Activated CD4-positive, alpha-beta T cell treated with anti-CD3 and anti-CD28 coated beads, Interleukin-2, amount 50 U/mL, for 1 hour (primary cell): ENCODE results near the gene MACROD2.

ENCODE experiments used
- DNase-seq: peaks from one replicate; pipeline ENCODE4 v3.0.0-alpha.2; 2020

MACROD2 gene

GRCh38 chr20:14288341-14289330 is 293.3 kb downstream of the MACROD2 start:
- DNase-seq: no peak

GRCh38 chr20:14291502-14291901 is 296.2 kb downstream of the MACROD2 start:
- no peak for DNase-seq

GRCh38 chr20:14295238-14295637 is 299.9 kb downstream of the MACROD2 start:
- no peak for DNase-seq

- DNase-seq: no peak
Measured at GRCh38 chr20:14295770-14296309, 300.5 kb downstream of the MACROD2 start.

- DNase-seq: no peak
Measured at GRCh38 chr20:14299831-14300230, 304.5 kb downstream of the MACROD2 start.

GRCh38 chr20:14303106-14303505 is 307.8 kb downstream of the MACROD2 start:
- no peak for DNase-seq

- no peak for DNase-seq
Measured at GRCh38 chr20:14303651-14304050, 308.3 kb downstream of the MACROD2 start.

GRCh38 chr20:14304472-14304871 is 309.2 kb downstream of the MACROD2 start:
- no peak for DNase-seq

- no peak for DNase-seq
Measured at GRCh38 chr20:14307956-14308355, 312.6 kb downstream of the MACROD2 start.

GRCh38 chr20:14310977-14311627 is 315.8 kb downstream of the MACROD2 start:
- DNase-seq: no peak

GRCh38 chr20:14312001-14312400 is 316.7 kb downstream of the MACROD2 start:
- DNase-seq: no peak

GRCh38 chr20:14313341-14314020 is 318.2 kb downstream of the MACROD2 start:
- no peak for DNase-seq

GRCh38 chr20:14319704-14320103 is 324.4 kb downstream of the MACROD2 start:
- no peak for DNase-seq

GRCh38 chr20:14331646-14332045 is 336.3 kb downstream of the MACROD2 start:
- no peak for DNase-seq

- no peak for DNase-seq
Measured at GRCh38 chr20:14332866-14333265, 337.6 kb downstream of the MACROD2 start.

GRCh38 chr20:14333721-14334120 is 338.4 kb downstream of the MACROD2 start:
- DNase-seq: no peak

GRCh38 chr20:14334306-14334930 is 339.1 kb downstream of the MACROD2 start:
- DNase-seq: no peak

GRCh38 chr20:14335052-14335451 is 339.7 kb downstream of the MACROD2 start:
- DNase-seq: no peak

- no peak for DNase-seq
Measured at GRCh38 chr20:14336686-14337085, 341.4 kb downstream of the MACROD2 start.

- no peak for DNase-seq
Measured at GRCh38 chr20:14337400-14338171, 342.3 kb downstream of the MACROD2 start, which contains the start of gene FLRT3. TSS of gene FLRT3 (minus strand) at chr20:14337612. CDS start at chr20:14327506, 10,106 bp downstream.

- no peak for DNase-seq
Measured at GRCh38 chr20:14341801-14342200, 346.5 kb downstream of the MACROD2 start.

- no peak for DNase-seq
Measured at GRCh38 chr20:14342918-14343317, 347.6 kb downstream of the MACROD2 start.
